ENCODE results near the gene CBARP.

Gene CBARP

GRCh38 chr19:1277061-1277460 is 39.3 kb upstream of the CBARP start:
- peak overlapping the region; percentile 93 to 100 (median 99) for H3K4me2 ChIP-seq
- TF ChIP-seq Cebpa-rat (IDR thresholded peaks at IDR 0.05): no peak
- H3K4me3 ChIP-seq: peak overlapping the region in 8 of 10 experiments; percentile 70 to 79 (median 73); a peak in 13 of 20 replicates
- H3K9ac ChIP-seq: peak overlapping the region; percentile 89 to 100 (median 99); a peak in 20 of 22 replicates
- peaks cover 40 to 72% (median 53%) of the 10 kb centered on the region in 11 experiments for H3K36me3 ChIP-seq
- no peaks in the 10 kb centered on the region for H3K9me3 ChIP-seq (replicated peaks in 1 of 11)
- peaks cover 35 to 82% (median 70%) of the 10 kb centered on the region in 11 experiments for H4K20me1 ChIP-seq
- peak overlapping the region in 5 of 11 experiments; percentile 92 to 99 (median 97); a peak in 7 of 22 replicates for H3K27ac ChIP-seq
- peaks cover 33 to 59% (median 48%) of the 10 kb centered on the region in 10 experiments for H3K4me1 ChIP-seq
- H3K27me3 ChIP-seq: no peaks in the 10 kb centered on the region; a peak in 1 of 22 replicates

- Histone ChIP-seq H3K9ac (peak overlapping the region; percentile 89 to 100 (median 99)), H3K4me2 (peak overlapping the region; percentile 93 to 100 (median 99)), H3K27me3 (no peaks in the 10 kb centered on the region; a peak in 1 of 22 replicates), H3K4me3 (peak overlapping the region; percentile 58 to 79 (median 73)), H3K9me3 (replicated peaks in 1 of 11) (no peaks in the 10 kb centered on the region), H3K36me3 (peaks cover 44 to 77% (median 57%) of the 10 kb centered on the region in 11 experiments), H3K4me1 (peaks cover 37 to 64% (median 52%) of the 10 kb centered on the region in 10 experiments), H4K20me1 (peaks cover 40 to 86% (median 74%) of the 10 kb centered on the region in 11 experiments), H3K27ac (peak overlapping the region in 10 of 11 experiments; percentile 92 to 99 (median 97); a peak in 20 of 22 replicates)
- TF ChIP-seq Cebpa-rat (IDR thresholded peaks at IDR 0.05): no peak
These were observed 38.8 kb upstream of the CBARP start for GRCh38 chr19:1276628-1277022.

GRCh38 chr19:1275976-1276627 is 38.3 kb upstream of the CBARP start:
- Histone ChIP-seq H3K9ac (peak overlapping the region; percentile 89 to 100 (median 99)), H3K27ac (peak overlapping the region; percentile 92 to 99 (median 97)), H3K4me3 (peak overlapping the region; percentile 58 to 79 (median 73)), H3K36me3 (peaks cover 50 to 82% (median 63%) of the 10 kb centered on the region in 11 experiments), H3K9me3 (replicated peaks in 1 of 11) (no peaks in the 10 kb centered on the region), H3K4me2 (peak overlapping the region; percentile 93 to 100 (median 99)), H3K4me1 (peaks cover 43 to 69% (median 57%) of the 10 kb centered on the region in 10 experiments), H3K27me3 (no peaks in the 10 kb centered on the region; a peak in 1 of 22 replicates), H4K20me1 (peaks cover 45 to 91% (median 77%) of the 10 kb centered on the region in 11 experiments)
- TF ChIP-seq Cebpa-rat (IDR thresholded peaks at IDR 0.05): no peak

- Histone ChIP-seq H3K4me2 (peak within 1 kb of the TSS; percentile 93 to 100 (median 99)), H3K27ac (peak within 1 kb of the TSS; percentile 92 to 99 (median 97)), H3K4me3 (peak within 1 kb of the TSS; percentile 58 to 79 (median 73)), H3K9me3 (replicated peaks in 1 of 11) (no peaks in the 10 kb centered on the region), H4K20me1 (peaks cover 52 to 93% (median 79%) of the 10 kb centered on the region in 11 experiments), H3K27me3 (no peaks in the 10 kb centered on the region; a peak in 1 of 22 replicates), H3K36me3 (peaks cover 56 to 84% (median 68%) of the 10 kb centered on the region in 11 experiments), H3K9ac (peak within 1 kb of the TSS; percentile 89 to 100 (median 99)), H3K4me1 (peaks cover 49 to 76% (median 64%) of the 10 kb centered on the region in 10 experiments)
- TF ChIP-seq Cebpa-rat (IDR thresholded peaks at IDR 0.05): no peak
These were observed 37.6 kb upstream of the CBARP start, which contains the start of gene FAM174C for GRCh38 chr19:1275260-1275975. Gene FAM174C, plus strand, starts transcription at chr19:1275530. Its CDS starts 20 bp downstream, at chr19:1275550.

GRCh38 chr19:1274852-1275259 is 37.1 kb upstream of the CBARP start:
- peak overlapping the region; percentile 58 to 79 (median 73) for H3K4me3 ChIP-seq
- H3K4me1 ChIP-seq: peaks cover 55 to 77% (median 69%) of the 10 kb centered on the region in 10 experiments
- TF ChIP-seq Cebpa-rat (IDR thresholded peaks at IDR 0.05): no peak
- no peaks in the 10 kb centered on the region; a peak in 1 of 22 replicates for H3K27me3 ChIP-seq
- H3K27ac ChIP-seq: peak overlapping the region; percentile 92 to 99 (median 97)
- H3K4me2 ChIP-seq: peak overlapping the region; percentile 93 to 100 (median 99)
- peaks cover 58 to 83% (median 68%) of the 10 kb centered on the region in 11 experiments for H3K36me3 ChIP-seq
- H4K20me1 ChIP-seq: peaks cover 52 to 93% (median 79%) of the 10 kb centered on the region in 11 experiments
- H3K9me3 ChIP-seq (replicated peaks in 1 of 11): no peaks in the 10 kb centered on the region
- peak overlapping the region; percentile 89 to 100 (median 99) for H3K9ac ChIP-seq

GRCh38 chr19:1274081-1274851 is 36.5 kb upstream of the CBARP start:
- Histone ChIP-seq H3K4me1 (peaks cover 56 to 77% (median 70%) of the 10 kb centered on the region in 10 experiments), H3K9ac (peak overlapping the region; percentile 89 to 100 (median 99)), H3K9me3 (replicated peaks in 1 of 11) (no peaks in the 10 kb centered on the region), H4K20me1 (peaks cover 55 to 92% (median 76%) of the 10 kb centered on the region in 11 experiments), H3K4me2 (peak overlapping the region; percentile 93 to 100 (median 99)), H3K27me3 (no peaks in the 10 kb centered on the region; a peak in 1 of 22 replicates), H3K4me3 (peak overlapping the region; percentile 58 to 79 (median 73)), H3K36me3 (peaks cover 56 to 77% (median 65%) of the 10 kb centered on the region in 11 experiments), H3K27ac (peak overlapping the region; percentile 92 to 99 (median 97))
- TF ChIP-seq Cebpa-rat (IDR thresholded peaks at IDR 0.05): no peak

GRCh38 chr19:1273263-1274041 is 35.6 kb upstream of the CBARP start:
- peak overlapping the region; percentile 93 to 100 (median 99) for H3K4me2 ChIP-seq
- H3K4me3 ChIP-seq: peak overlapping the region in 3 of 10 experiments; percentile 70 to 76 (median 72); a peak in 4 of 20 replicates
- peaks cover 55 to 86% (median 69%) of the 10 kb centered on the region in 11 experiments for H4K20me1 ChIP-seq
- peaks cover 61 to 81% (median 74%) of the 10 kb centered on the region in 10 experiments for H3K4me1 ChIP-seq
- TF ChIP-seq Cebpa-rat (IDR thresholded peaks at IDR 0.05): no peak
- peak overlapping the region in 9 of 11 experiments; percentile 96 to 99 (median 99); a peak in 13 of 22 replicates for H3K27ac ChIP-seq
- no peaks in the 10 kb centered on the region; a peak in 1 of 22 replicates for H3K27me3 ChIP-seq
- peak overlapping the region; percentile 92 to 100 (median 99); a peak in 19 of 22 replicates for H3K9ac ChIP-seq
- no peaks in the 10 kb centered on the region for H3K9me3 ChIP-seq (replicated peaks in 1 of 11)
- peaks cover 49 to 69% (median 57%) of the 10 kb centered on the region in 11 experiments for H3K36me3 ChIP-seq
